GM19025 (cell line): ENCODE data around the gene INTS4.
"Not testable (repeated sequence)": the region's sequence is repeated elsewhere in the genome, so short reads cannot be mapped to it uniquely, and the experiment has no call there.

Source experiments
- ATAC-seq: cut with Tn5 transposase; IDR thresholded peaks from one replicate; pipeline ENCODE4 v1.9.1; 2021; ENCODE audit warnings: mild to moderate bottlenecking, low read depth, moderate library complexity; ENCODE audit not compliant: unreplicated experiment

The INTS4 gene

DNA sequence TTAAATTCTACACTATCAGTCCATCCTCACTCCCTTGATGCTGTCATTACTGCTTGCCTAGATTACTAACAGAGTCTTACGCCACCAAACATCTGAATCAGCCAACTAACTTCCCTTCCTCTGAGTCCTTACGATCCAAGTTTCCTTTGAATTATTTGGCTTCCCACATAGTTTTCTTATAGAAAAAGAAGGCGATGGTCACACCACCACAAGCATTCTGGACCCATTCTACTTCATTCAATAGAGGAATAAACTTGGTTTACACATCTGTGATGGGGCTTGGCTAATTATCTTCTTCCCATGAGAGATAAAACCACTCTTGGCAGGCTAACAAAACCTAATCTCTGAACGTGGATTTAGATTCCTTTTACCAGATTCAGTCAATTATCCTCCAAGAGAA is 35.0 kb downstream of the INTS4 start:
- ATAC-seq = no peak

DNA sequence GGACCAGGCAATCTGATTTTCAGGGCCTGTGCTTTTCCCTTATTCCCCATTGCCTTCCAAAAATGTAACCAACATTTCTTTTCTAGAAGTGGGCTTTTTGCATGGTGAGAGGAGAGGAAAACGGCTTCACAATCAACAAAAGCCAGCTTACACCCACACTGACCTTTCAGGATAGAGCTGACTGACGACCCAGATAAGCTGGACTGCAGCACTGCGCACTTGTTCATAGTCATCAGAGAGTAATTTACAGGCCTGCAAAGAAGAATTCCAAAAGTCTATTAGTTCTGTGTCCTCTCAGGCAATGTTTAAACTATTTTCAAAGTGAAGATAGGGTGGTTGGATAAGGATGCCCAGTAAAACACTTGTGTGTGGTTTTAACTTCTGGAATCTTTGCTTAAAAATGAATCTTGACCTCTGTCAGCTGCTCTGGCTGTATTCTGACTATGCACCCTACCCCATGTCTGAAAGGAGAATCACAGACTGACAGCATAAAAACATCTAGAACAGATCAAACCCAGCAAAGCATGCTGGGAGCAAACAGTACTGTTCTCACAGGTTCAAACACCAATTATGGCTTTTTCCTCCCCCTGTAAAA is 35.8 kb downstream of the INTS4 start:
- not testable (repeated sequence) for ATAC-seq

DNA sequence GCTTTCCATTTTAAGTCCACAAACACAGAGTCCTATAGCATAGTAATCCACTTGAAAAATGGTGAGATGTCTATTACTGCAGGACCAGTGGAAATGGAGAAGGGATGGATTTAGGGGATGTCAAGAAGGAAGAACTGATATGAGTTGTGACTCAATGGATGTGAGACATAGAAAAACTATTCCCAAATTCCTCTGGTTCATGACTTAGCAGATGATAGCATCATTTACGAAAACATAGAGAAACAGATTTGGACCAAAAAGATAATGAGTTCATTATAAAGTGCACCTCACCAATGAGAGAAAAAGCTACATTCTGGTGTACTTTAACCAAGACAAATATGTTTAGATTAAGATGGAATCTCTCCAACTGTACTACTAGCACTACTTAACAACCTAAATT is 51.2 kb downstream of the INTS4 start:
- not testable (repeated sequence) for ATAC-seq

DNA sequence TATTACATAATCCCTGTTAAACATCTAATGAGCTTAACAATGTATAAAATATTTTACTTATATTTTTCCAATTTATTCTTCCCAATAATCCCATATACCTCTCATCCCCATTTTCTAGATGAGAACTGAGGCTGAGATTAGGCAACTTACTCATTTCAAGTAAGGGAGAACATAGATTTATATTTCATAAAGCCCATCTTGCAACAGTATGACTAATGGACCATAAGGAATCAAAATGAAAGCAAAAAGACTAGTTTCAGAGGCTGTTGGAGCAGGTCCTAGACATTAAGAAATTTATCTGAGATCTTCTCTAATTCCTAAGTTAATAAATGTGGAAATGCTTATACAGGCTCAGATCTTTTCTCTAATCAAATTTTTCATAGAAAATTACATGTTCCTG is 52.0 kb downstream of the INTS4 start:
- not testable (repeated sequence) for ATAC-seq

DNA sequence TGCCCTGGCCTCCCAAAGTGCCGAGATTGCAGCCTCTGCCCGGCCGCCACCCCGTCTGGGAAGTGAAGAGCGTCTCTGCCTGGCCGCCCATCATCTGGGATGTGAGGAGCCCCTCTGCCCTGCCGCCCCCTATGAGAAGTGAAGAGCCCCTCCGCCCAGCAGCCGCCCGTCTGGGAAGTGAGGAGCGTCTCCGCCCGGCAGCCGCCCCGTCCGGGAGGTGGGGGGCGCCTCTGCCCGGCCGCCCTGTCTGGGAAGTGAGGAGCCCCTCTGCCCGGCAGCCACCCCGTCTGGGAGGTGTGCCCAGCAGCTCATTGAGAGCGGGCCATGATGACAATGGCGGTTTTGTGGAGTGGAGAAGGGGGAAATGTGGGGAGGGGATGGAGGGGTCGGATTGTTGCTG is 60.9 kb downstream of the INTS4 start:
- not testable (repeated sequence) for ATAC-seq

DNA sequence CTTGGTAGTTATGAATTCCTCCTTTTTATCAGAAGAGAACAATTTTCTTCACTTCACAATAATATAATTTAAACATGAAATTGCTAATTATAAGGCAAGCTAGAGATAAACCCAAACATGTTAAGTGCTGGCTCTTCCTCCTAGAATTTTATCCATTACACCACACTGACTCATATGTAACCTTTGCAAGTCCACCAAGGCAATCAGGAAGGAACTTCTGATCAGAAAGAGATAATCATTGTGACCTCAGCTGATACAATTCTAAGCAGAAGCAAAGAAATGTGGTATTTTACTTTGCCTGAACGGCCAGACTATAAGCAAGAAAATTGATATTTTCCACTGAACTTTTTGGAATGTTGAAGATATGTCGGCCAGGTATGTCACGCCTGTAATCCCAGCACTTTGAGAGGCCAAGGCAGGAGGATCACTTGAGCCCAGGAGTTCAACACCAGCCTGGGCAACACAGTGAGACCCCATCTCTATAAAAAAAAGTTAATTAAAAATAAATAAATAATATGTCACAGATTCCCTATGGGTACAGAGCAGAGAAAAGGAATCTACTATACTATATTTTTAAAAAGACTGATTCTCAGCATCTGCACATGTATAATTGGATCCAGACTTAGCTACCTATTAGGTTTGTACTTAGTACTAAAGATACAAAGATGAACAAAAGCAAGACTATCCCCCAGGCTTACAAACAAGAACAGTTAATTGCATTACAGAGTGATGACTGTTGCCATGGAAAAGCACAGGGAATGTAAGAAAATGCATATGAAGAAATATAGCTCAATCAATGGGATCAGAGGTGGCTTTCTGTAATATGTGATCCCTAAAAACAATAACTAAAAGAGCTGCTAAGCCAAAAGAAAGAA is 63.9 kb downstream of the INTS4 start:
- ATAC-seq = not testable (repeated sequence)

DNA sequence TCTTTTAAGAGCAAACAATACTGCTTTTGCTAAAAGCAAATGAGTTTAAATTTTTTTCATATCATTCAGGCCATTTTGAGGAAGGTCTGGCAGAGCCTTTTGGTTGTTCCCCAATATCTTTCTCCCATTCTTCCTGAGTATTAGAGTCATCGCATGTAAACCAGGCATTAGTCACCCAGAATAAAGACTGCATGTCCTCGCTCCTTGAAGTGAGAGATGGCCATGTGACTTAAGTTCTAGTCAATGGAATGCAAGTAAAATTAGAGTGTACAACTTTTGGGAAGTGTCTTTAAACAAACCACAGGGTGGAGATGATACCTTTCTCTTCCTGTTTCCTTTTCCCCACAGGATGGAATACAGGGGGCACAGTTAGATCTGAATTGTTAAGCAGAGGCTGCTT is 76.8 kb downstream of the INTS4 start:
- not testable (repeated sequence) for ATAC-seq

DNA sequence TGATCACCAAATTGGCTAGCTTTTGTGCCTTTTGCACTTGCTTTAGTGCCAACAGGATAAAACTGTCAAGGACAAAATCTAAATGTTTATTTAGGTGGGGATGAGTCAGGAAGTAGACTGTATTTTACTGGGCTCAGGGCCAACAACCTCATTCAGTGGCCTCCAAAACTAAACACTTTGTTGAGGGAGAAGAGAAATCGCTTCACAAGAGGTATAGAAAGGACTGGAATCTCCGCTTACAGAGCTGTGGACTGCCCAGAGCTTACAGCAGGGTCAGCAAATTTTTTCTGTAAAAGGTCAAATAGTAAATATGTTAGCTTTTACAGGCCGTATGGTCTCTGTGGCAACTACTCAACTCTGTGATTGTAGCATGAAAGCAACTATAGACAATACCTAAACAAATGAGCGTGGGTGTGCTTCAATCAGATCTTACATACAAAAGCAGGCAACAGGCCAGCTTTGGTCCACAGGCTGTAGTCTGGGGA is 80.1 kb downstream of the INTS4 start:
- ATAC-seq = not testable (repeated sequence)

DNA sequence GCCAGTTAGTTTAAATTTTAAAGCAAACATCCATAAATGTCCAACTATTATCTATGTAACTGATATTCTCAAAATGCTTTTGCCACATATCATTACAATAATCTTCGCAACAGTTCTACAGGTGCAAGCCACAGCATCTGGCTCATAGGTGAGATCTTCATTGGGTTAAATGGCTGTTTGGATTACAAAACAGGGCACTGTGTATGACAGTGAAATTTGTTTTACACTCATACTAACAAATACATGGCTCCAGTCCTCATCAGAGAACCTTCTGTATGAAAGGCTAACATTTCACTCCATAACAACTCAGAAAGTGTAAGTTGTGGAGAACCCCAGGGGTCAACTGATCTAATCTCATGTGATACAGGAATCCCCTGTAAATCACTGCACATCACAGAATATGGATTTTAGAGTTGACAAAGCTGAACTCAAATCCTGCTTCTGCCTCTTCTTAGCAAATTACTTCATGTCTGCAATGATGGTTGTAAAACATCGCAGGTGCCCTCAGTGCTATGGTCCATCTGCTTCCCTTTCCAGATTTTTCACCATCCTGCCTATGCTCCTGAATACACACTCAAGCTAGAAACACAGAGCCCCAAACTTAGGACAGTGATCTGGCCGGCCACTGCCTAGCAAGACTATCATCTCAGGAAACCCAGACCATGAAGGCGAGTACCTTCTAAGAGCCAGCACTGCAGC is 80.7 kb downstream of the INTS4 start:
- ATAC-seq = not testable (repeated sequence)

DNA sequence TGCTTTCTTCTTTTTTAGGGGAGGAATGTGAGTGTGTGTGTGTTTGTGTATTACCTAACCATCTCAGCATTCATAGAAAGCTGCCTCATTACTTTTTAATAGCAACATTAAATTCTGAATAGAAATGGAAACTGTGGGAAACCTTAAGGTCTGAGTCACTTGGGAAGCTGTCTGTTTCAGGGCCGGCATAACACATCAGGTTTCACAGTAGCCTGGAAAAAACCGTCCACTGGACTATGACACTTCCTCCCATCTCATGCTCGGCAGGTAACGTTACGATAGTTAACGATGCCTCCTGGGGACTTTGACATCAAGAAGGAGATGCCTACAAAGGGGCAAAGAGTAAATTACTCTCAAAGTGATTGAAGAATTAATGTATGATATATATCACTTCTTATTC is 83.6 kb downstream of the INTS4 start:
- ATAC-seq = not testable (repeated sequence)

DNA sequence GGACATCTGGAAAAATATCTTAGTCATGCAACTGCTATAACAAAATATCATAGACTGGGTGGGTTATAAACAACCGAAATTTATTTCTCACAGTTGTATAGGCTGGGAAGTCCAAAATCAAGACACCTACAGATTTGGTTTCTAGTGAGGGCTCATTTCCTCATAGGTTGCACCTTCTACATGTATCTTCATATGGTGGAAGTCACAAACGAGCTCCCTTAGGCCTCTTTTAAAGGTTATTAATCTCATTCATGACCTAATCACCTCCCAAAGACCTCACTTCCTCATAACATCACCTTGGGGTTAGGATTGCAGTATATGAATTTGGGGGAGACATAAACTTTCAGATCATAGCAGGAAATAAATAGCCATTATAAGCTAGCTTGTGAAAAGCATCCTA is 85.2 kb downstream of the INTS4 start:
- ATAC-seq = no peak

DNA sequence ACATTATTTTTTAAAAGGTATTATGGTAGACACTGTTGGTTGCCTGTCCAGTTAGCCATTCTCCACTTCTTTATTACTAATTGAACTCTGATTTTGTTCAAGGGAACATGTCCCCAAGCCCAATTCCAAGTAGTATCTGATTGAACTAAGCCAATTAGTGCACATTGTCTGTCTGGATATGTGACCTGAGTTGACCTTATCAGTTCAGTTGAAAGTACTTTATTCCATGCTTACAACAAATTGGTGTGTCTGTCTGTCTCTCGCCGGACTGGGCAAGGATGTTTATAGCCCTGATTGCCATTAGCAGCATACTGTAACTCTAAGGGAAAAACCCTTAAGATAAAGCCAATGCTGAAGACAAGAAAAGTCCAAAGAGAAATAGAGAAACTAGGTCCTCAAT is 85.6 kb downstream of the INTS4 start:
- no peak for ATAC-seq

DNA sequence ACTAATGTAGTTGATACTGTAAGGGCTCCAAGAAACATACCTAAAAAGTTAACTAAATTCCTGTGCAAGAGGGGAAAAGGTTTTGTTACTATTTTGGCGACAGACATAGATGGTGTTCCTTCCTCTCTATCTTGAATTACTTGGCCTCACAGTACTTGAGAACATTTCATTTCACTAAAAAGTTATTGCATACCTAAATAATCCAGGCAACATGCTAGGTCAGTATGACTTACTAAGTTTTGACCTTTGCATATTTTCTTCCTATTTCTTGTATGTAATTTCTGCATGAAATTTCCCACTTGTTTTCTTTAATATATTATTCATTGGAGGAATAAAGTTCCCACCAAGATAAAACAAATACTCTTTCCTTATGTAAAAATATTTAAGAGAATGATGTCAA is 99.5 kb downstream of the INTS4 start:
- not testable (repeated sequence) for ATAC-seq

DNA sequence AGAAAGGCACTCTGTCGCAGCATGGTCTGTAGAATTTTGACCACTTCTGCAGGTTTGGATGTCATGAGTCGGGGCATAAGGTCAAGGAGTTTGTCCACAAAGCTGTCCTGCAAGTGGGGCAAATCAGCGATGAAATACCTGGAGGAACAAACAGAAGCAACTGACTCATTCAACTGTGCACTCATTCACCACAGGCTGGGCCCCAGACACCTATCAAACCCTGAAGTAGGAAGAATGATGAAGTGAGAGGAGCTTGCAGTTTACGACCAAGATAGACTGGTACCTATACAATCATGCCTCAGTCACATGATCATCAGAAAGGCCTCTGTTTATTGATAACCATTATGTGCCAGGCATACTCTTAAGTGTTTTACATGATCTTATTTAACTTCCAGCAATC is 102.8 kb downstream of the INTS4 start:
- ATAC-seq = not testable (repeated sequence)

DNA sequence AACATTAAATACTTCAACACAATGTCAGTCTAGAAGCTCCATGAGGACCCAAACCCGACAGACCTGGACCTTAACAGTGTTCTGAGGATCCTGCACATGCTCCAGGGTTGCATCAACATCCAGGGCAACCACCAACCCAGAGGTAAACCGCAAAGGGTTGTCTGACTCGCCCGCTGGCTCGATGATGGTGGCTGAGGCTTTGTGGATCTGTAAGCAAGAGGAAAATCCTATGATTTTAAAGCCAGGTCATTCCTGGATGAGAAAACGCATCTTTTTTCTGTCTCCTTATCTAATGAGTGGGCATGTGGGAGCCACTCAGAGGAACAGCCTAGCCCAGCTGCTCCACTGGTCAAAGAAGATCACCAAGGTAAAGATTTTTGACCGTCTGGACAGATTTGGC is 103.2 kb downstream of the INTS4 start:
- not testable (repeated sequence) for ATAC-seq

DNA sequence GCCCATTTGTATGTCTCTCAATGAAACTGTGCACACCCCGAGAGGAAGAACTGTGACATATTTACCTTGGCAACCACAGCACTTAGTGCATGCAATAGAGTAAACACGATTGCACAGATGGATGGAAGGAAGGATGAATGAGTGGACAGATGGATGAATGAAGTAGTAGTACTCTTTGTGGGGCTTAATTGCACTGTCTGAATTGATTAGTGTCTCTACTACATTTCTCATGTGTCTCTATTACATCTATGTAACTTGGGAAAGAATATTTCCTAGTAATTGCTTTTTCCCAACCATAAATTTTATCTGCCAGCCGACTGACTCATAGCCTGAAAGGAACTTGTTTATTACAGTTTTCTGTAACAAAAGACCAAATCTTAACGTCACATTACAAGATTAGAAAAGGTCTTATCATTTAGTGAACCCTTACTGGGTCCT is 103.8 kb downstream of the INTS4 start:
- not testable (repeated sequence) for ATAC-seq

DNA sequence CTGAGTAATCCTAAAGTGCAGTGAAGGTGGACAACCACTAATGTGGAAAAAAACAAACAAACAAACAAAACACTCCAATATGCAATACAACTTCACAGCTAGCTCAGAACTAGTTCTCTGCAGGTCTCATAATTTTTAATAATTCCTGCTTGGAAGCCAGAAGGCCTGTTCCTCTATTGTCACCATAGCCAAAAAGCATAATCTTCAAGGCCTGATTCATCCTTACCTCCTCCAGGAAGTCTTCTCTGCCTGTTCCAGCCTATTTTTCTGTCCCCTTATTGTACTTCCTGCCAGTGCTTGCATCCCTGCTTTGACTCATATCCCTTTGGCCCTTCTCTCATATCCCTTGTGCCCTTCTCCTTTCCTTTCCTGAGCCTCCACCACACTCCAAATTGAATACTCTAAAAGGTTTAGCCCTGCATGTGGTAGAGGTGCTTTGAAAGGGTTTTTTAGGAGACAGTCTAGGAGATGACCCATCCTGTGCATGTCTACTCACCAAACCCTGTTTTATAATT is 104.3 kb downstream of the INTS4 start:
- ATAC-seq = not testable (repeated sequence)

DNA sequence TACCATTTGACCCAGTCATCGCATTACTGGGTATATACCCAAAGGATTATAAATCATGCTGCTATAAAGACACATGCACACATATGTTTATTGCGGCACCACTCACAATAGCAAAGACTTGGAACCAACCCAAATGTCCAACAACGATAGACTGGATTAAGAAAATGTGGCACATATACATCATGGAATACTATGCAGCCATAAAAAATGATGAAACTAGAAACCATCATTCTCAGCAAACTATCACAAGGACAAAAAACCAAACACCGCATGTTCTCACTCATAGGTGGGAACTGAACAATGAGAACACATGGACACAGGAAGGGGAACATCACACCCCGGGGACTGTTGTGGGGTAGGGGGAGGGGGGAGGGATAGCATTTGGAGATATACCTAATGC is 105.4 kb downstream of the INTS4 start:
- ATAC-seq = not testable (repeated sequence)

DNA sequence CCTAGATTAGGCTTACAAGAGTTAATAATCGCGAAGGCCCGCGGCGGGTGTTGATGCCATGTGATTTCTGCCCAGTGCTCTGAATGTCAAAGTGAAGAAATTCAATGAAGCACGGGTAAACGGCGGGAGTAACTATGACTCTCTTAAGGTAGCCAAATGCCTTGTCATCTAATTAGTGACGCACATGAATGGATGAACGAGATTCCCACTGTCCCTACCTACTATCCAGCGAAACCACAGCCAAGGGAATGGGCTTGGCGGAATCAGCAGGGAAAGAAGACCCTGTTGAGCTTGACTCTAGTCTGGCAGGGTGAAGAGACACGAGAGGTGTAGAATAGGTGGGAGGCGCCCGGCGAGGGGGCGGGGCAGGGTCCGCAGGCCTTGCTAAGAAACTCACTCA is 108.1 kb downstream of the INTS4 start:
- ATAC-seq = no peak

DNA sequence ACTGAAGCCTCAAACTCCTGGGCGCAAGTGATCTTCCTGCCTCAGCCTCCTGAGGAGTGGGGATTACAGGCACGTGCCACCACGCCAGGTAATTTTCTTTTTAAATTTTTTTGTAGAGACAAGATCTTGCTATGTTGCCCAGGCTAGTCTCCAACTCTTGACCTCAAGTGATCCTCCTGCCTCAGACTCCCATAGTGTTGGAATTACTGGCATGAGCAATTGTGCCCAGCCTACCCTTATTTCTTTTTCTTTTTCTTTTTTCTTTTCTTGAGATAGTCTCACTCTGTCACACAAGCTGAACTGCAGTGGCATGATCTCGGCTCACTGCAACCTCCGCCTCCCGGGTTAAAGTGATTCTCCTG is 109.7 kb downstream of the INTS4 start:
- ATAC-seq = no peak
